MM.1S (cell line): ENCODE results near the gene CFAP77.

ENCODE experiments used
- DNase-seq: peaks from one replicate; pipeline ENCODE4 v3.0.0-alpha.2; 2015
- H2AFZ ChIP-seq: fragments of 300-600 bp; sonication (generic); 2 replicates; pipeline ENCODE4 v1.6.0; 2016; ENCODE audit warnings: antibody characterized with exemption, low read length
- H3F3A ChIP-seq: fragments of 300-600 bp; sonication (generic); 2 replicates; pipeline ENCODE4 v1.6.1; 2016; ENCODE audit warnings: mild to moderate bottlenecking, antibody characterized with exemption, low read length, moderate library complexity, mixed read lengths; ENCODE audit not compliant: insufficient read depth
- H3K27ac ChIP-seq: fragments of 300-600 bp; sonication (generic); 2 replicates; pipeline ENCODE4 v1.5.1; 2016; ENCODE audit warnings: mild to moderate bottlenecking, low read length
- H3K27me3 ChIP-seq: fragments of 300-600 bp; sonication (generic); replicated peaks from 2 replicates; pipeline ENCODE4 v1.6.0; 2016; ENCODE audit warnings: low read length; ENCODE audit not compliant: insufficient read depth
- H3K36me3 ChIP-seq: fragments of 300-600 bp; sonication (generic); replicated peaks from 2 replicates; pipeline ENCODE4 v1.6.1; 2016; ENCODE audit warnings: mild to moderate bottlenecking, low read length, mixed read lengths; ENCODE audit not compliant: insufficient read depth
- H3K4me1 ChIP-seq: fragments of 300-600 bp; sonication (generic); 2 replicates; pipeline ENCODE4 v1.6.1; 2016; ENCODE audit warnings: low read length, mixed read lengths
- H3K4me2 ChIP-seq: fragments of 300-600 bp; sonication (generic); 2 replicates; pipeline ENCODE4 v1.6.0; 2016; ENCODE audit warnings: low read depth, low read length
- H3K4me3 ChIP-seq: fragments of 300-600 bp; sonication (generic); 2 replicates; pipeline ENCODE4 v1.5.1; 2016; ENCODE audit warnings: low read length, mixed read lengths
- H3K79me2 ChIP-seq: fragments of 300-600 bp; sonication (generic); 2 replicates; pipeline ENCODE4 v1.6.1; 2016; ENCODE audit warnings: mixed run types, low read length, mixed read lengths
- H3K9ac ChIP-seq: fragments of 300-600 bp; sonication (generic); 2 replicates; pipeline ENCODE4 v1.6.1; 2016; ENCODE audit warnings: low read length, mixed read lengths
- H3K9me2 ChIP-seq: fragments of 300-600 bp; sonication (generic); replicated peaks from 2 replicates; pipeline ENCODE4 v1.6.1; 2016; ENCODE audit warnings: mild to moderate bottlenecking, low read length, mixed read lengths; ENCODE audit not compliant: insufficient read depth
- H3K9me3 ChIP-seq: fragments of 300-600 bp; sonication (generic); replicated peaks from 2 replicates; pipeline ENCODE4 v1.6.1; 2016; ENCODE audit warnings: mild to moderate bottlenecking, low read length, mixed read lengths; ENCODE audit not compliant: insufficient read depth
- H4K20me1 ChIP-seq: fragments of 300-600 bp; sonication (generic); 2 replicates; pipeline ENCODE4 v1.6.1; 2016; ENCODE audit warnings: mild to moderate bottlenecking, low read length, moderate library complexity, mixed read lengths; ENCODE audit not compliant: insufficient read depth
- EZH2 ChIP-seq: fragments of 300-600 bp; sonication (generic); optimal IDR thresholded peaks from 2 replicates; pipeline ENCODE3; 2017; ENCODE audit warnings: low read depth, mild to moderate bottlenecking, antibody characterized with exemption, low read length, mixed read lengths
- EZH2phosphoT487 ChIP-seq: fragments of 300-600 bp; sonication (generic); IDR thresholded peaks from 2 replicates; pipeline ENCODE4 v1.6.1; 2018; ENCODE audit warnings: antibody characterized with exemption, low read length
- TF ChIP-seq, protein P1 (sequence below): fragments of 300-600 bp; sonication (generic); IDR thresholded peaks from 2 replicates; pipeline ENCODE4 v1.5.1; 2016; ENCODE audit warnings: antibody characterized with exemption, low read length, mixed read lengths

CFAP77 gene

DNA sequence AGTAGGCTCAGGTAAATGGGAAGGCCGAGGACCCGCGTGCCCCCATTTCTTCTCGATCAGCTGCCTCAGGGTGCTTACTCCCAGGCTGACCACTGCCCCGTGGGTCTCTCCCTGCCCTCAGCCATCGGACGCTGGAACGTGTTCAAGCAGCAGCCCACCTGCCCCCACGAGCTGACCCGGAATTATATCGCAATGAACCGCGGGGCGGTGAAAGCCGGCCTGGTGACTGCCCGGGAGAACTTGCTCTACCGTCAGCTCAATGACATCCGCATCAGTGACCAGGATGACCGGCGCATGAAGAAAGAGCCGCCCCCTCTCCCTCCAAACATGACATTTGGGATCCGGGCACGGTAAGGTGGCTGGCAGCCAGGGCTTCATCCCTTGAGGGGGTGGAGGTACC, 89.2 kb downstream of the CFAP77 start:
- Histone ChIP-seq H3K9me2 (no peaks in the 10 kb centered on the region), H3K79me2 (no peaks in the 10 kb centered on the region), H3K9ac (no peak overlapping the region), H3F3A (no peaks in the 10 kb centered on the region), H4K20me1 (no peaks in the 10 kb centered on the region), H3K4me1 (no peaks in the 10 kb centered on the region), H3K36me3 (no peaks in the 10 kb centered on the region), H3K27me3 (peaks cover 100% of the 10 kb centered on the region), H3K4me3 (no peak overlapping the region), H3K9me3 (no peaks in the 10 kb centered on the region), H3K27ac (no peak overlapping the region), H3K4me2 (no peak overlapping the region), H2AFZ (no peak overlapping the region)
- no peak for TF ChIP-seq EZH2
- TF ChIP-seq, protein P1, sequence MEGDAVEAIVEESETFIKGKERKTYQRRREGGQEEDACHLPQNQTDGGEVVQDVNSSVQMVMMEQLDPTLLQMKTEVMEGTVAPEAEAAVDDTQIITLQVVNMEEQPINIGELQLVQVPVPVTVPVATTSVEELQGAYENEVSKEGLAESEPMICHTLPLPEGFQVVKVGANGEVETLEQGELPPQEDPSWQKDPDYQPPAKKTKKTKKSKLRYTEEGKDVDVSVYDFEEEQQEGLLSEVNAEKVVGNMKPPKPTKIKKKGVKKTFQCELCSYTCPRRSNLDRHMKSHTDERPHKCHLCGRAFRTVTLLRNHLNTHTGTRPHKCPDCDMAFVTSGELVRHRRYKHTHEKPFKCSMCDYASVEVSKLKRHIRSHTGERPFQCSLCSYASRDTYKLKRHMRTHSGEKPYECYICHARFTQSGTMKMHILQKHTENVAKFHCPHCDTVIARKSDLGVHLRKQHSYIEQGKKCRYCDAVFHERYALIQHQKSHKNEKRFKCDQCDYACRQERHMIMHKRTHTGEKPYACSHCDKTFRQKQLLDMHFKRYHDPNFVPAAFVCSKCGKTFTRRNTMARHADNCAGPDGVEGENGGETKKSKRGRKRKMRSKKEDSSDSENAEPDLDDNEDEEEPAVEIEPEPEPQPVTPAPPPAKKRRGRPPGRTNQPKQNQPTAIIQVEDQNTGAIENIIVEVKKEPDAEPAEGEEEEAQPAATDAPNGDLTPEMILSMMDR = no peak
- no peak for TF ChIP-seq EZH2phosphoT487
- no peak for DNase-seq

- H3K4me3 ChIP-seq = no peak overlapping the region
- no peaks in the 10 kb centered on the region for H3F3A ChIP-seq
- H3K4me2 ChIP-seq = no peak overlapping the region
- H3K36me3 ChIP-seq = no peaks in the 10 kb centered on the region
- no peaks in the 10 kb centered on the region for H4K20me1 ChIP-seq
- H3K9ac ChIP-seq = no peak overlapping the region
- H3K27me3 ChIP-seq = peaks cover 100% of the 10 kb centered on the region
- TF ChIP-seq EZH2 (no peak), EZH2phosphoT487 (no peak)
- TF ChIP-seq, protein P1 = no peak
- H3K9me3 ChIP-seq = no peaks in the 10 kb centered on the region
- DNase-seq = no peak
- H2AFZ ChIP-seq = no peak overlapping the region
- no peaks in the 10 kb centered on the region for H3K9me2 ChIP-seq
- no peaks in the 10 kb centered on the region for H3K79me2 ChIP-seq
- H3K4me1 ChIP-seq = no peaks in the 10 kb centered on the region
- no peak overlapping the region for H3K27ac ChIP-seq
Measured at GRCh38 chr9:132500193-132500592, 90.2 kb downstream of the CFAP77 start.

DNA sequence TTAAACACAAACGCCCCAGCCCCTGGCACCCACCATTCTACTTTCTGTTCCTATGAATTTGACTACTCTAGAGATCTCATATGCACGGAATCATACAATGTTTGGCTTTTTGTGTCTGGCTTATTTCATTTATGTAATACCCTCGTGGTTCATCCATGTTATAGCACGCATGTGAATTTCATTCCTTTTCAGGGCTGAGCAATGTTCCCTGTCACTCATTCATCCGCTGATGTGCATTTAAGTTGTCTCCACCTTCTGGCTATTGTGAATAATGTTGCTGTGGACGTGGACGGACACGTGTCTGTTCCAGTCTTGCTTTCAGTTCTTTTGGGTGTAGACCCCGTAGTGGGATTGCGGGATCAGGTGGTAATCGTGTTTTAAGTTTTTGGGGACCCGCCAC, 92.5 kb downstream of the CFAP77 start:
- Histone ChIP-seq H3K9me3 (no peaks in the 10 kb centered on the region), H3K4me3 (no peak overlapping the region), H3K27ac (no peak overlapping the region), H4K20me1 (no peaks in the 10 kb centered on the region), H3K4me1 (no peaks in the 10 kb centered on the region), H3K79me2 (no peaks in the 10 kb centered on the region), H3K4me2 (no peak overlapping the region), H3K27me3 (peaks cover 100% of the 10 kb centered on the region), H3K36me3 (no peaks in the 10 kb centered on the region), H2AFZ (no peak overlapping the region), H3K9me2 (no peaks in the 10 kb centered on the region), H3K9ac (no peak overlapping the region), H3F3A (no peaks in the 10 kb centered on the region)
- TF ChIP-seq, protein P1 = no peak
- TF ChIP-seq EZH2 (no peak), EZH2phosphoT487 (no peak)
- no peak for DNase-seq
